HepG2 (cell line): ENCODE data around the gene PPFIA4. TPM values are rescaled to one million over a fixed set of nuclear protein-coding genes. Genes with fewer than 3 reads are reported as not detected.

Source experiments
- ATAC-seq: fragments of 200-7000 bp; cut with Tn5 transposase; 3 replicates; pipeline ENCODE4 v1.9.1; 2020; ENCODE audit warnings: mild to moderate bottlenecking, moderate library complexity
- BruUV-seq: library from RNA; stranded (reverse); fragments of 400-500 nt; replicated peaks from 2 replicates; lab custom pipeline; 2021; lab: Mats Ljungman, UMichigan
- CTCF ChIA-PET: fragments of 300-600 bp; formaldehyde crosslinking; extraction: SDS; loops from one replicate; lab custom pipeline; 2021; ENCODE audit warnings: low total read pairs, inconsistent platforms, low intra/inter-chr PET ratio; lab: Yijun Ruan, JAX
- POLR2A ChIA-PET: fragments of 350-600 bp; sonication (Branson Sonifier 250); formaldehyde crosslinking; loops from one replicate; lab custom pipeline; 2020; ENCODE audit warnings: antibody characterized with exemption, inconsistent platforms; lab: Yijun Ruan, JAX
- DNase-seq: peaks from one replicate; pipeline ENCODE4 v3.0.0-alpha.2; 2015; ENCODE audit warnings: low spot score
- FAIRE-seq: peaks from 3 replicates; lab custom pipeline; 2011; peaks lifted over from hg19 to GRCh38; lab: Jason Lieb, UNC
- H2AFZ ChIP-seq: one replicate; pipeline ENCODE4 v1.6.1; 2011; ENCODE audit warnings: low read length, inconsistent platforms
- H3K27ac ChIP-seq: fragments of 300-600 bp; 3 replicates; pipeline ENCODE4 v1.8.0; 2011; ENCODE audit warnings: mixed run types, mild to moderate bottlenecking, mixed read lengths, low read length, inconsistent platforms; ENCODE audit not compliant: insufficient read depth; ENCODE audit errors: extremely low read length
- H3K27me3 ChIP-seq, 2 experiments: fragments of 200-600 bp in 1 of 2; 2 replicates in 1 of 2; 3 replicates in 1 of 2; pipeline versions ENCODE4 v1.6.0 to v1.8.0; 2011; ENCODE audit warnings: low read length in 2 of 2, mild to moderate bottlenecking in 2 of 2, moderate library complexity in 2 of 2, inconsistent platforms in 1 of 2; ENCODE audit not compliant: insufficient read depth in 2 of 2, control insufficient read depth in 1 of 2
- H3K36me3 ChIP-seq, 2 experiments: fragments of 200-600 bp in 1 of 2; replicated peaks in 1 of 2; 2 replicates in 1 of 2; 3 replicates in 1 of 2; pipeline versions ENCODE4 v1.5.1 to v1.8.0; 2011; ENCODE audit warnings: low read length in 2 of 2, inconsistent platforms in 1 of 2; ENCODE audit not compliant: insufficient read depth in 2 of 2, control insufficient read depth in 1 of 2
- H3K4me1 ChIP-seq: 2 replicates; pipeline ENCODE4 v1.5.1; 2012; ENCODE audit warnings: low read length, inconsistent platforms; ENCODE audit not compliant: insufficient read depth
- H3K4me2 ChIP-seq: 2 replicates; pipeline ENCODE4 v1.6.0; 2011; ENCODE audit warnings: low read depth, low read length, inconsistent platforms
- H3K4me3 ChIP-seq, 3 experiments: fragments of 200-600 bp in 1 of 3; sonication (generic), shearing (Covaris generic) in 1 of 3; replicated peaks in 1 of 3; 2 replicates each; pipeline ENCODE4 v1.5.1; 2011 to 2016; ENCODE audit warnings: low read length in 3 of 3, inconsistent platforms in 2 of 3, low read depth in 2 of 3, mild to moderate bottlenecking in 2 of 3, control low read depth in 1 of 3, mixed read lengths in 1 of 3; ENCODE audit not compliant: insufficient read depth in 1 of 3
- H3K79me2 ChIP-seq: one replicate; pipeline ENCODE4 v1.6.1; 2011; ENCODE audit warnings: low read length, inconsistent platforms; ENCODE audit not compliant: insufficient read depth
- H3K9ac ChIP-seq: 2 replicates; pipeline ENCODE4 v1.6.0; 2011; ENCODE audit warnings: mild to moderate bottlenecking, low read depth, low read length, inconsistent platforms; ENCODE audit not compliant: insufficient read depth
- H3K9me3 ChIP-seq: 2 replicates; pipeline ENCODE4 v1.5.1; 2012; ENCODE audit warnings: mild to moderate bottlenecking, low read length
- H4K20me1 ChIP-seq: 2 replicates; pipeline ENCODE4 v1.6.0; 2011; ENCODE audit warnings: inconsistent platforms, mild to moderate bottlenecking, low read length, moderate library complexity; ENCODE audit not compliant: insufficient read depth
- AHR ChIP-seq: IDR thresholded peaks from 2 replicates; pipeline ENCODE4 v1.6.1; 2018; ENCODE audit warnings: missing genetic modification reagents, missing compliant biosample characterization
- GLI4 ChIP-seq: sonication (generic); formaldehyde crosslinking; IDR thresholded peaks from 2 replicates; pipeline ENCODE4 v1.5.1; 2020; ENCODE audit warnings: missing genetic modification reagents, mild to moderate bottlenecking, moderate library complexity, borderline replicate concordance
- HNRNPL ChIP-seq: fragments of 200-400 bp; formaldehyde crosslinking; IDR thresholded peaks from 2 replicates; pipeline ENCODE4 v1.6.1; 2017; ENCODE audit warnings: mild to moderate bottlenecking, low read depth, low read length
- KDM1A ChIP-seq: IDR thresholded peaks from 2 replicates; pipeline ENCODE4 v1.6.1; 2016; ENCODE audit warnings: missing compliant biosample characterization
- ZNF274 ChIP-seq: sonication (generic); formaldehyde crosslinking; IDR thresholded peaks from 2 replicates; pipeline ENCODE4 v1.5.1; 2020; ENCODE audit warnings: mild to moderate bottlenecking, missing genetic modification reagents
- ZNF34 ChIP-seq: sonication (generic); formaldehyde crosslinking; IDR thresholded peaks from 2 replicates; pipeline ENCODE4 v1.4.0; 2020; ENCODE audit warnings: mild to moderate bottlenecking, missing genetic modification reagents, borderline replicate concordance
- ZNF563 ChIP-seq: sonication (generic); formaldehyde crosslinking; IDR thresholded peaks from 2 replicates; pipeline ENCODE4 v1.8.0; 2022; ENCODE audit warnings: mild to moderate bottlenecking, moderate library complexity, missing genetic modification reagents
- ZNF83 ChIP-seq: sonication (generic); formaldehyde crosslinking; IDR thresholded peaks from 2 replicates; pipeline ENCODE4 v1.4.0; 2020; ENCODE audit warnings: missing genetic modification reagents, mild to moderate bottlenecking, borderline replicate concordance
- WGBS: methylation state at CpG from one replicate; pipeline ENCODE4 v1.1.6; 2017; ENCODE audit warnings: low lambda C conversion rate; 5-methylcytosine and 5-hydroxymethylcytosine counted together
- in situ Hi-C: cut with HindIII; loops from 2 replicates; pipeline ENCODE4 v1.10.0; 2017; ENCODE audit warnings: low pct_unique_long_range_greater_than_20kb; ENCODE audit not compliant: extremely low pct_ligation_motif_present
- intact Hi-C: fragments of 100-400 bp; cut with micrococcal nuclease; formaldehyde crosslinking; loops from one replicate; pipeline ENCODE4 v1.10.0; 2022; ENCODE audit not compliant: unreplicated experiment
- polyA plus RNA-seq, 8 experiments: library from polyadenylated mRNA; depleted of rRNA in 3 of 8; stranded (reverse) in 7 of 8; unstranded in 1 of 8; fragments of >200 nt; fragmentation: Illumina TruSeq in 4 of 8; extraction: Trizol in 4 of 8; gene quantifications; 2 replicates each; pipeline versions ENCODE4 v1.2.1 to v1.2.3, GENCODE V29; 2011 to 2016; ENCODE audit warnings: low read depth in 4 of 8, missing spikeins in 1 of 8, mixed read lengths in 1 of 8; ENCODE audit not compliant: insufficient read depth in 1 of 8
- total RNA-seq, 5 experiments: library from RNA; depleted of rRNA; stranded (reverse); fragments of >200 nt; fragmentation: Illumina TruSeq; extraction: Trizol; gene quantifications; 2 replicates each; pipeline ENCODE4 v1.2.3, GENCODE V29; 2016; ENCODE audit warnings: low read depth in 1 of 5
- TF ChIP-seq, protein P1 (sequence below), 2 experiments: fragments of 450-650 bp in 1 of 2; sonication (generic) in 1 of 2; formaldehyde crosslinking in 1 of 2; IDR thresholded peaks; 2 replicates each; pipeline versions ENCODE4 v1.6.1 to v1.8.0; 2016 to 2022; ENCODE audit warnings: antibody characterized with exemption in 1 of 2, mild to moderate bottlenecking in 1 of 2, missing genetic modification reagents in 1 of 2
- TF ChIP-seq, protein P2 (sequence below): sonication (generic); formaldehyde crosslinking; IDR thresholded peaks from 2 replicates; pipeline ENCODE4 v1.8.0; 2022; ENCODE audit warnings: mild to moderate bottlenecking, missing genetic modification reagents; ENCODE audit not compliant: insufficient replicate concordance

PPFIA4 gene
- total and polyA plus RNA-seq, 2 of the 13 experiments (the other 11 are each of a cell fraction or from before 2014, with no cell fraction given), result 6.4 TPM; not detected in 1

DNA sequence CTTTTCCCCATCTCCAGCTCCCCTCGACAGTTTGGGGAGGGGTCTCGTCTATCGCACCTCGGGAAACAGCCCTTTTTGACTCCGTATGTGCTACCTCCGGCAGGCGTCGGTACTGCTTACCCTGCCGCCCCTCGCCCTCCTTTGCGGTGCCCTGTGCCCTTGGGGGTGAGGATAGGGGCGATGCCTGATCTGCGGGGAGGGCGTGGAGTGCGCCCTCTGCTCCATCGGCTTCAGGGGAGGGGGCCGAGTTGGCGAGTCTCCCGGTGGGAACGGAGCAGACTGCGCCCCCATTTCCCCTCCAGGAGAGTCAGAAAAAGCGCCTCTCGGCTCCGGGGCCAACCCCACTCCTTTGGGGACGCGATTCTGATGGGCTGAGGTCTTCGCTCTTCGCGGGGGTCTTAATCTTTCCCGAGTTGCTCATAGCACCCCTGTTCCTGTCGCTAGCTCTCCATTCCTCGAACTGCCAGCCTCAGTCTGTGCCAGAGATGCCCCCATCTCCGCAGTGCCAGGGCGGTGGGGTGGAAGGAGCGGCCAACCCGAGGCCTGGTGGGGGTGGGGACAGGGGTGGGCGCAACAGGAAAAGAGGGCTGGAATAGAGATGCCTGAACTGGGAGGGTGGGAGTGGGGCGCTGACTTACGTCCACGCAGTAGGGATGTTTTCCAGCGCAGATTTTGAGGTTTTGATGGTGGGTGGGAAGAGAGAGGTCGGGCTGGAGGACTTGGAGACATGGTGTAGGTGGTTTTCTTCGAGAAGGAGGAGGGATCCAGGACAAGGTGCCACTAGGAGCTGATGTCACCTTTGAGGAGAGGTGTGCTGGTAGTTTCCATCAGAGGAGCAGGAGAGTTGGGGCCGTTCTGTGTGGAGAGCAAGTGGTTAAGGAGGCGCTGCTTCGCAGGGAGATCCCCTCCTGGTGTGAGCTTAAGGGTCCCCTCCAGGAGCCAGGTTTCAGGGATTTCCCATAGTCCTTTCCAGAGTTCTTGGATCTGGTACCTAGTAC is 674 bp downstream of the PPFIA4 start:
- Histone ChIP-seq H3K9ac (peak overlapping the region; percentile 55), H2AFZ (no peak overlapping the region), H3K27me3 (peaks cover 5 to 14% of the 10 kb centered on the region in 2 experiments; a peak in 4 of 5 replicates), H3K4me3 (peak overlapping the region; percentile 50 to 78 (median 69); a peak in 5 of 6 replicates), H3K79me2 (no peaks in the 10 kb centered on the region), H3K36me3 (peaks cover 0 to 18% of the 10 kb centered on the region in 2 experiments; a peak in 2 of 5 replicates), H3K4me2 (peak overlapping the region; percentile 89), H4K20me1 (no peaks in the 10 kb centered on the region), H3K27ac (no peak overlapping the region), H3K9me3 (no peaks in the 10 kb centered on the region), H3K4me1 (peaks cover 26% of the 10 kb centered on the region)
- no TSS peak for BruUV-seq
- no peak for DNase-seq
- ChIA-PET POLR2A (interaction anchor here (3.0 kb wide), 1 partner anchor 20 kb away, joined by 10 read pairs; the partner anchor contains the start of gene TMEM183A), CTCF (no interaction called here)
- intact Hi-C loops, result no loop called here
- in situ Hi-C loops, result no loop called here
- no peak for FAIRE-seq
- ATAC-seq, result peak; percentile 35
- WGBS, result 56% methylated on average over 33 of the region's 46 CpGs
- no peak for TF ChIP-seq AHR (CRISPR knock-in tag)
- TF ChIP-seq ZNF83 (CRISPR knock-in tag), result peak; percentile 64; the same call in 1 of the 2 replicates
- 0 out of 2 replicates have a peak, but pooled peaks have one; percentile 32 for TF ChIP-seq GLI4 (CRISPR knock-in tag)
- TF ChIP-seq, protein P1, sequence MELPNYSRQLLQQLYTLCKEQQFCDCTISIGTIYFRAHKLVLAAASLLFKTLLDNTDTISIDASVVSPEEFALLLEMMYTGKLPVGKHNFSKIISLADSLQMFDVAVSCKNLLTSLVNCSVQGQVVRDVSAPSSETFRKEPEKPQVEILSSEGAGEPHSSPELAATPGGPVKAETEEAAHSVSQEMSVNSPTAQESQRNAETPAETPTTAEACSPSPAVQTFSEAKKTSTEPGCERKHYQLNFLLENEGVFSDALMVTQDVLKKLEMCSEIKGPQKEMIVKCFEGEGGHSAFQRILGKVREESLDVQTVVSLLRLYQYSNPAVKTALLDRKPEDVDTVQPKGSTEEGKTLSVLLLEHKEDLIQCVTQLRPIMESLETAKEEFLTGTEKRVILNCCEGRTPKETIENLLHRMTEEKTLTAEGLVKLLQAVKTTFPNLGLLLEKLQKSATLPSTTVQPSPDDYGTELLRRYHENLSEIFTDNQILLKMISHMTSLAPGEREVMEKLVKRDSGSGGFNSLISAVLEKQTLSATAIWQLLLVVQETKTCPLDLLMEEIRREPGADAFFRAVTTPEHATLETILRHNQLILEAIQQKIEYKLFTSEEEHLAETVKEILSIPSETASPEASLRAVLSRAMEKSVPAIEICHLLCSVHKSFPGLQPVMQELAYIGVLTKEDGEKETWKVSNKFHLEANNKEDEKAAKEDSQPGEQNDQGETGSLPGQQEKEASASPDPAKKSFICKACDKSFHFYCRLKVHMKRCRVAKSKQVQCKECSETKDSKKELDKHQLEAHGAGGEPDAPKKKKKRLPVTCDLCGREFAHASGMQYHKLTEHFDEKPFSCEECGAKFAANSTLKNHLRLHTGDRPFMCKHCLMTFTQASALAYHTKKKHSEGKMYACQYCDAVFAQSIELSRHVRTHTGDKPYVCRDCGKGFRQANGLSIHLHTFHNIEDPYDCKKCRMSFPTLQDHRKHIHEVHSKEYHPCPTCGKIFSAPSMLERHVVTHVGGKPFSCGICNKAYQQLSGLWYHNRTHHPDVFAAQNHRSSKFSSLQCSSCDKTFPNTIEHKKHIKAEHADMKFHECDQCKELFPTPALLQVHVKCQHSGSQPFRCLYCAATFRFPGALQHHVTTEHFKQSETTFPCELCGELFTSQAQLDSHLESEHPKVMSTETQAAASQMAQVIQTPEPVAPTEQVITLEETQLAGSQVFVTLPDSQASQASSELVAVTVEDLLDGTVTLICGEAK (IDR thresholded peaks at IDR 0.05), result no peak
- TF ChIP-seq, protein P1 (CRISPR knock-in tag; IDR thresholded peaks at IDR 0.05), result 0 out of 2 replicates have a peak, but pooled peaks have one; percentile 27
- 0 out of 2 replicates have a peak, but pooled peaks have one; percentile 1 for TF ChIP-seq ZNF563 (CRISPR knock-in tag)
- TF ChIP-seq, protein P2, sequence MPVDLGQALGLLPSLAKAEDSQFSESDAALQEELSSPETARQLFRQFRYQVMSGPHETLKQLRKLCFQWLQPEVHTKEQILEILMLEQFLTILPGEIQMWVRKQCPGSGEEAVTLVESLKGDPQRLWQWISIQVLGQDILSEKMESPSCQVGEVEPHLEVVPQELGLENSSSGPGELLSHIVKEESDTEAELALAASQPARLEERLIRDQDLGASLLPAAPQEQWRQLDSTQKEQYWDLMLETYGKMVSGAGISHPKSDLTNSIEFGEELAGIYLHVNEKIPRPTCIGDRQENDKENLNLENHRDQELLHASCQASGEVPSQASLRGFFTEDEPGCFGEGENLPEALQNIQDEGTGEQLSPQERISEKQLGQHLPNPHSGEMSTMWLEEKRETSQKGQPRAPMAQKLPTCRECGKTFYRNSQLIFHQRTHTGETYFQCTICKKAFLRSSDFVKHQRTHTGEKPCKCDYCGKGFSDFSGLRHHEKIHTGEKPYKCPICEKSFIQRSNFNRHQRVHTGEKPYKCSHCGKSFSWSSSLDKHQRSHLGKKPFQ (CRISPR knock-in tag), result peak; percentile 62
- TF ChIP-seq ZNF274, result no peak
- no peak for TF ChIP-seq KDM1A (CRISPR knock-in tag)
- no peak for TF ChIP-seq ZNF34 (CRISPR knock-in tag)
- TF ChIP-seq HNRNPL, result 0 out of 2 replicates have a peak, but pooled peaks have one; percentile 54
